Measurements from ENCODE around the gene CNKSR3. TPM values are rescaled to one million over a fixed set of nuclear protein-coding genes. Genes with fewer than 3 reads are reported as not detected.

CNKSR3 gene
- polyA plus RNA-seq, 1 of the 3 experiments (the other 2 are of a cell fraction), result 1.6 TPM

DNA sequence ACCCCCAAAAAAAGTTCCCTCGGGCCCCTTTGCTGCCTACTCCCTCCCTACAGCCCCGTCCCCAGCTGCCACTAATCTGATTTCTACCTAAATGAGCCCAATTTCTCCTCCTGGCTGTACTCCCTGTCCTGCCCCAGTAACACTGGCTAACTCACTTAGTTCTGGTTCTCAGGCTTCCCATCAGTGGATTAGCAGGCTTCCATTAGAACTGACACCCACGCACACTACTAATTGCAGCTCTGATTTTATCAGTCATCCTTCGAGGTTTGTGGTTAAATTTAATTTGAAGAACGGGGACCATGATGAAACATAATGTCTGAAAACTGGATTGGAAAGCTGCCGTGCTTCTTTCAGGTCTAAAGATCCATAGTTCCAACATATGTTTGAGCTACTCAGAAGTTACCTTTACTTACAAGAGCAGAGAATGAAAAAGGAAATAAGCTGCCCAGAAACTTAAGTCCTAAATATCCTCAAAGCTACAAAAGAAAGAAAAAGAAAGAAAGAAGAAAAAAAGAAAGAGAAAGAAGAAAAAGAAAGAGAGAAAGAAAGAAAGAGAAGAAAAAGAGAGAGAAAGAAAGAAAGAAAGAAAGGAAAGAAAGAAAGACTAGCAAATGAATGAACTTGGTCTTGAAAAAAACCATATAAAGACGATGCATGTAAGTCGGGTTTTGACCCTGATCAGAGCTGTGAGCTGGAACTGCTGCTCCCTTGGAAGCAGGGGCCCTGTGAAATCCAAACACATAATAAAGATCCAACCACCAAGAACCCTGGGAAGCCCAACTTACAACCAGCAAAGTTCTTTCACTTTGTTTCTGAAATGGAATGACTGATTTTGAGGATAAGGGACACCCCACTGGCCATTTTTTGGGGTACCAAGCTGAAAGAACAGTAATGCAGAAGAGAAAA lies 51.7 kb downstream of the CNKSR3 start:
- Histone ChIP-seq H3F3A (replicated peaks; ENCODE audit: insufficient read depth) (peaks cover 3% of the 10 kb centered on the region), H3K4me1 (ENCODE audit: control insufficient read depth in 1 of 2, insufficient read depth in 2 of 2, low read depth in 1 of 2, low read length in 1 of 2) (peaks cover 12 to 58% of the 10 kb centered on the region in 2 experiments), H3K36me3 (replicated peaks in 1 of 2; ENCODE audit: control insufficient read depth in 1 of 2, insufficient read depth in 2 of 2, low read length in 1 of 2) (no peaks in the 10 kb centered on the region), H3K27ac (ENCODE audit: low read depth in 2 of 2, low read length in 1 of 2) (peak overlapping the region; percentile 56 to 83; a peak in 3 of 4 replicates), H3K9ac (no peak overlapping the region), H3K79me2 (ENCODE audit: insufficient read depth) (no peaks in the 10 kb centered on the region; the same call in none of the 2 replicates), H3K4me2 (peak overlapping the region; percentile 69), H2AFZ (ENCODE audit: low read depth) (peak overlapping the region; percentile 68; the same call in 1 of the 2 replicates), H3K9me2 (no peaks in the 10 kb centered on the region), H3K27me3 (ENCODE audit: insufficient read depth) (no peaks in the 10 kb centered on the region), H3K9me3 (no peaks in the 10 kb centered on the region), H3K4me3 (ENCODE audit: low read depth in 2 of 2, low read length in 1 of 2) (no peak overlapping the region), H4K20me1 (ENCODE audit: insufficient read depth) (no peaks in the 10 kb centered on the region)
- WGBS (ENCODE audit: low lambda C conversion rate), result 33% methylated on average over 8 of the region's 8 CpGs
- ChIA-PET POLR2A (interaction anchor here (0.7 to 1.4 kb wide), 3 partner anchors 10 to 1001 kb away, joined by 3 to 6 read pairs (median 5); no protein-coding TSS in a partner anchor), CTCF (interaction anchor here (0.6 to 2.8 kb wide), 15 partner anchors 9 to 305 kb away, joined by 3 to 7 read pairs (median 4); partner anchors contain the start of gene CNKSR3)
- peak; percentile 11; the same call in 1 of the 2 replicates for TF ChIP-seq PBX3 (IDR thresholded peaks at IDR 0.05)
- TF ChIP-seq, protein P1, sequence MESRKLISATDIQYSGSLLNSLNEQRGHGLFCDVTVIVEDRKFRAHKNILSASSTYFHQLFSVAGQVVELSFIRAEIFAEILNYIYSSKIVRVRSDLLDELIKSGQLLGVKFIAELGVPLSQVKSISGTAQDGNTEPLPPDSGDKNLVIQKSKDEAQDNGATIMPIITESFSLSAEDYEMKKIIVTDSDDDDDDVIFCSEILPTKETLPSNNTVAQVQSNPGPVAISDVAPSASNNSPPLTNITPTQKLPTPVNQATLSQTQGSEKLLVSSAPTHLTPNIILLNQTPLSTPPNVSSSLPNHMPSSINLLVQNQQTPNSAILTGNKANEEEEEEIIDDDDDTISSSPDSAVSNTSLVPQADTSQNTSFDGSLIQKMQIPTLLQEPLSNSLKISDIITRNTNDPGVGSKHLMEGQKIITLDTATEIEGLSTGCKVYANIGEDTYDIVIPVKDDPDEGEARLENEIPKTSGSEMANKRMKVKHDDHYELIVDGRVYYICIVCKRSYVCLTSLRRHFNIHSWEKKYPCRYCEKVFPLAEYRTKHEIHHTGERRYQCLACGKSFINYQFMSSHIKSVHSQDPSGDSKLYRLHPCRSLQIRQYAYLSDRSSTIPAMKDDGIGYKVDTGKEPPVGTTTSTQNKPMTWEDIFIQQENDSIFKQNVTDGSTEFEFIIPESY (IDR thresholded peaks at IDR 0.05; ENCODE audit: borderline replicate concordance, low read depth), result no peak
- TF ChIP-seq TCF12 (IDR thresholded peaks at IDR 0.05), result 0 out of 2 replicates have a peak, but pooled peaks have one; percentile 27
- TF ChIP-seq EP300 (IDR thresholded peaks at IDR 0.05; ENCODE audit: borderline replicate concordance in 1 of 2, low read depth in 1 of 2, low read length in 1 of 2), result peak in 1 of 2 experiments; percentile 94; a peak in 2 of 4 replicates
- peak; percentile 68 for TF ChIP-seq CHD2 (IDR thresholded peaks at IDR 0.05; ENCODE audit: low read length, partially characterized antibody)
- TF ChIP-seq RAD21 (IDR thresholded peaks at IDR 0.05; ENCODE audit: low read length), result peak; percentile 18; the same call in 1 of the 2 replicates
- TF ChIP-seq, protein P2, sequence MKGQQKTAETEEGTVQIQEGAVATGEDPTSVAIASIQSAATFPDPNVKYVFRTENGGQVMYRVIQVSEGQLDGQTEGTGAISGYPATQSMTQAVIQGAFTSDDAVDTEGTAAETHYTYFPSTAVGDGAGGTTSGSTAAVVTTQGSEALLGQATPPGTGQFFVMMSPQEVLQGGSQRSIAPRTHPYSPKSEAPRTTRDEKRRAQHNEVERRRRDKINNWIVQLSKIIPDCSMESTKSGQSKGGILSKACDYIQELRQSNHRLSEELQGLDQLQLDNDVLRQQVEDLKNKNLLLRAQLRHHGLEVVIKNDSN (IDR thresholded peaks at IDR 0.05; ENCODE audit: borderline replicate concordance, low read depth), result no peak
- peak; percentile 82 for TF ChIP-seq GATA2 (CRISPR knock-in tag; IDR thresholded peaks at IDR 0.05)
- TF ChIP-seq RCOR1 (IDR thresholded peaks at IDR 0.05; ENCODE audit: low read length), result peak; percentile 47; the same call in 1 of the 2 replicates
- peak; percentile 63 for DNase-seq

DNA sequence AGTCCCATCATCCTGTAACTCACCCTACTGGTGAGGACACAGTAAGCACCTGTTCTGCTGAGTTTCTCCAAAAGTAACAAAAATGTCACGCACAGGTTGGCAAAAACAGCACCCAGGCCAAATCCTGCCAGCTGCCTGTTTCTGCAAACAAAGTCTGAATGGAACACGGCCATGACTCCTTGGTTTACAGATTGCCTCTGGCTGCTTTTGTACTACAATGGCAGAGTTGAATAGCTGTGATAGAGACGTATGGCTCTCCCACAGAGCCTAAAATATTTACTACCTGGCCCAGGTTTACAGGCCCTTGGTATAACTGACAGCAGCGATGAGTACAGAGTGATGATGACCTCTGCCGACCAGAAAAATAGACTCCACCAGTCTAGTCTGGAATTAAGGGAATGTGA lies 52.6 kb downstream of the CNKSR3 start:
- POLR2A ChIA-PET, result interaction anchor here (1.4 kb wide), 1 partner anchor 9 kb away, joined by 6 read pairs; no protein-coding TSS in a partner anchor
- H3K4me1 ChIP-seq (ENCODE audit: control insufficient read depth in 1 of 2, insufficient read depth in 2 of 2, low read depth in 1 of 2, low read length in 1 of 2), result peaks cover 12 to 54% of the 10 kb centered on the region in 2 experiments
- CTCF ChIA-PET, result interaction anchor here (0.7 to 1.9 kb wide), 9 partner anchors 10 to 1226 kb away, joined by 3 to 6 read pairs (median 5); partner anchors contain the start of gene CNKSR3
- no peak for TF ChIP-seq FOSL2 (IDR thresholded peaks at IDR 0.05; ENCODE audit: borderline replicate concordance, low read depth)
- no peak for TF ChIP-seq IRF3 (IDR thresholded peaks at IDR 0.05; ENCODE audit: low read depth, low read length)
- TF ChIP-seq CHD2 (IDR thresholded peaks at IDR 0.05; ENCODE audit: low read length, partially characterized antibody), result no peak
- TF ChIP-seq, protein P3, sequence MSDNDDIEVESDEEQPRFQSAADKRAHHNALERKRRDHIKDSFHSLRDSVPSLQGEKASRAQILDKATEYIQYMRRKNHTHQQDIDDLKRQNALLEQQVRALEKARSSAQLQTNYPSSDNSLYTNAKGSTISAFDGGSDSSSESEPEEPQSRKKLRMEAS (IDR thresholded peaks at IDR 0.05; ENCODE audit: low read depth), result no peak
- peak; percentile 25; the same call in 1 of the 2 replicates for TF ChIP-seq SMC3 (IDR thresholded peaks at IDR 0.05; ENCODE audit: low read depth, low read length)
- TF ChIP-seq, protein P4, sequence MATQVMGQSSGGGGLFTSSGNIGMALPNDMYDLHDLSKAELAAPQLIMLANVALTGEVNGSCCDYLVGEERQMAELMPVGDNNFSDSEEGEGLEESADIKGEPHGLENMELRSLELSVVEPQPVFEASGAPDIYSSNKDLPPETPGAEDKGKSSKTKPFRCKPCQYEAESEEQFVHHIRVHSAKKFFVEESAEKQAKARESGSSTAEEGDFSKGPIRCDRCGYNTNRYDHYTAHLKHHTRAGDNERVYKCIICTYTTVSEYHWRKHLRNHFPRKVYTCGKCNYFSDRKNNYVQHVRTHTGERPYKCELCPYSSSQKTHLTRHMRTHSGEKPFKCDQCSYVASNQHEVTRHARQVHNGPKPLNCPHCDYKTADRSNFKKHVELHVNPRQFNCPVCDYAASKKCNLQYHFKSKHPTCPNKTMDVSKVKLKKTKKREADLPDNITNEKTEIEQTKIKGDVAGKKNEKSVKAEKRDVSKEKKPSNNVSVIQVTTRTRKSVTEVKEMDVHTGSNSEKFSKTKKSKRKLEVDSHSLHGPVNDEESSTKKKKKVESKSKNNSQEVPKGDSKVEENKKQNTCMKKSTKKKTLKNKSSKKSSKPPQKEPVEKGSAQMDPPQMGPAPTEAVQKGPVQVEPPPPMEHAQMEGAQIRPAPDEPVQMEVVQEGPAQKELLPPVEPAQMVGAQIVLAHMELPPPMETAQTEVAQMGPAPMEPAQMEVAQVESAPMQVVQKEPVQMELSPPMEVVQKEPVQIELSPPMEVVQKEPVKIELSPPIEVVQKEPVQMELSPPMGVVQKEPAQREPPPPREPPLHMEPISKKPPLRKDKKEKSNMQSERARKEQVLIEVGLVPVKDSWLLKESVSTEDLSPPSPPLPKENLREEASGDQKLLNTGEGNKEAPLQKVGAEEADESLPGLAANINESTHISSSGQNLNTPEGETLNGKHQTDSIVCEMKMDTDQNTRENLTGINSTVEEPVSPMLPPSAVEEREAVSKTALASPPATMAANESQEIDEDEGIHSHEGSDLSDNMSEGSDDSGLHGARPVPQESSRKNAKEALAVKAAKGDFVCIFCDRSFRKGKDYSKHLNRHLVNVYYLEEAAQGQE (IDR thresholded peaks at IDR 0.05; ENCODE audit: low read depth, low read length), result no peak

More for the DNA sequence above, 52.6 kb downstream of the CNKSR3 start:
- Histone ChIP-seq H3K4me3 (ENCODE audit: low read depth in 2 of 2, low read length in 1 of 2) (no peak overlapping the region), H4K20me1 (ENCODE audit: insufficient read depth) (no peaks in the 10 kb centered on the region), H3K9ac (no peak overlapping the region), H3K36me3 (replicated peaks in 1 of 2; ENCODE audit: control insufficient read depth in 1 of 2, insufficient read depth in 2 of 2, low read length in 1 of 2) (no peaks in the 10 kb centered on the region), H3K79me2 (ENCODE audit: insufficient read depth) (no peaks in the 10 kb centered on the region; the same call in none of the 2 replicates), H2AFZ (ENCODE audit: low read depth) (no peak overlapping the region), H3K27ac (ENCODE audit: low read depth in 2 of 2, low read length in 1 of 2) (peak overlapping the region; percentile 56 to 83; a peak in 3 of 4 replicates), H3K9me3 (no peaks in the 10 kb centered on the region), H3K9me2 (no peaks in the 10 kb centered on the region), H3K4me2 (no peak overlapping the region), H3K27me3 (ENCODE audit: insufficient read depth) (no peaks in the 10 kb centered on the region), H3F3A (replicated peaks; ENCODE audit: insufficient read depth) (peaks cover 3% of the 10 kb centered on the region)
- no peak for DNase-seq
- 63% methylated on average over 5 of the region's 5 CpGs for WGBS (ENCODE audit: low lambda C conversion rate)
